ENCODE measurements around the gene PHC3. TPM values are rescaled to one million over a fixed set of nuclear protein-coding genes. Genes with fewer than 3 reads are reported as not detected.

PHC3 gene
- total RNA-seq, 3 donors from 2014 or later (not counting 1 experiment from before 2014, with no cell fraction given): 121 to 130 (median 125) TPM

DNA sequence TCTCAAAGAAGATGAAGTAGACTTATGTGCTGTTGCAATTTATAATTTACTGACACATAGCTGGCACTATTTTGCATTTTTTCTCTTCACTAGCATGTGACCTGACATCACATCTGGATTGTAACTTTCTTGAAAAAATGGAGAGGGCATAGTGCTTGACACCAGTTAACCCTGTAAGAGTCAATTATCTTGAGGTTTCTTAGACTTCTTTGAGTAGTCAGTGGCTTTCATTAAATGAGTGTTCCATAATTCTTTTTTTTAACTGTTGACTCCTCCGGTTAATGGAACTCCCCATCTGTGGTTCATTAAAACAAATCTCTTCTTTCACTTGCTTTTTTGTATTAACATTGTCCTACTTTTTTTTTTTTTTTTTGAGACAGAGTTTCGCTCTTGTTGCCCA, 23.8 kb upstream of the PHC3 start:
- H3K36me3 Mint-ChIP-seq: no peaks in the 10 kb centered on the region
- peaks cover 21 to 30% of the 10 kb centered on the region in 2 donors for H3K27me3 Mint-ChIP-seq (ENCODE audit: low read depth in 2 of 2)
- no peaks in the 10 kb centered on the region for H3K4me1 Mint-ChIP-seq
- H3K9me3 Mint-ChIP-seq: no peaks in the 10 kb centered on the region
- intact Hi-C loops (cut with micrococcal nuclease): no loop called here
- H3K9me3 ChIP-seq (ENCODE audit: control insufficient read depth, insufficient read depth, low read length): no peaks in the 10 kb centered on the region
- no peak overlapping the region for H3K27ac Mint-ChIP-seq
- H3K4me1 ChIP-seq (ENCODE audit: control insufficient read depth, insufficient read depth, low read length): no peaks in the 10 kb centered on the region
- TF ChIP-seq, protein P1, sequence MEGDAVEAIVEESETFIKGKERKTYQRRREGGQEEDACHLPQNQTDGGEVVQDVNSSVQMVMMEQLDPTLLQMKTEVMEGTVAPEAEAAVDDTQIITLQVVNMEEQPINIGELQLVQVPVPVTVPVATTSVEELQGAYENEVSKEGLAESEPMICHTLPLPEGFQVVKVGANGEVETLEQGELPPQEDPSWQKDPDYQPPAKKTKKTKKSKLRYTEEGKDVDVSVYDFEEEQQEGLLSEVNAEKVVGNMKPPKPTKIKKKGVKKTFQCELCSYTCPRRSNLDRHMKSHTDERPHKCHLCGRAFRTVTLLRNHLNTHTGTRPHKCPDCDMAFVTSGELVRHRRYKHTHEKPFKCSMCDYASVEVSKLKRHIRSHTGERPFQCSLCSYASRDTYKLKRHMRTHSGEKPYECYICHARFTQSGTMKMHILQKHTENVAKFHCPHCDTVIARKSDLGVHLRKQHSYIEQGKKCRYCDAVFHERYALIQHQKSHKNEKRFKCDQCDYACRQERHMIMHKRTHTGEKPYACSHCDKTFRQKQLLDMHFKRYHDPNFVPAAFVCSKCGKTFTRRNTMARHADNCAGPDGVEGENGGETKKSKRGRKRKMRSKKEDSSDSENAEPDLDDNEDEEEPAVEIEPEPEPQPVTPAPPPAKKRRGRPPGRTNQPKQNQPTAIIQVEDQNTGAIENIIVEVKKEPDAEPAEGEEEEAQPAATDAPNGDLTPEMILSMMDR (IDR thresholded peaks at IDR 0.05): no peak
- H3K4me3 Mint-ChIP-seq: no peak overlapping the region
- no peak overlapping the region for H3K27ac ChIP-seq (ENCODE audit: low read length)
- no peaks in the 10 kb centered on the region for H3K36me3 ChIP-seq (ENCODE audit: control insufficient read depth, insufficient read depth, low read length)
- H3K4me3 ChIP-seq (ENCODE audit: low read length): no peak overlapping the region
- H3K27me3 ChIP-seq (ENCODE audit: control insufficient read depth, insufficient read depth, low read length): no peaks in the 10 kb centered on the region
- no peak for DNase-seq
- ATAC-seq: no peak
- WGBS (ENCODE audit: insufficient coverage): 83% methylated on average over 1 of the region's 2 CpGs

DNA sequence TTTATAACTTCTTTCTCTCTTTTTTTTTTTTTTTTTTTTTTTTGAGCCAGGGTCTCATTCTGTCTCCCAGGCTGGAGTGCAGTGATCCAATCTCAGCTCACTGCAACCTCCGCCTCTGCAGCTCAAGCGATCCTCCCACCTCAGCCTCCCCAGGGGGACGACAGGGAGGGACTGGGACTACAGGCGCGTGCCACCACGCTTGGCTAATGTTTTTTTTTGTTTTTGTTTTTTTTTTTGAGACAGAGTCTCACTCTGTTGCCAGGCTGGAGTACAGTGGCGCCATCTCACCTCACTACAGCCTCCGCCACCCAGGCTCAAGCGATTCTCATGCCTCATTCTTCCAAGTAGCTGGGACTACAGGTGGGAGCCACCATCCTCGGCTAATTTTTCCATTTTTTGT, 23.0 kb upstream of the PHC3 start:
- DNase-seq (no peak), ATAC-seq (no peak)
- no peaks in the 10 kb centered on the region for H3K9me3 ChIP-seq (ENCODE audit: control insufficient read depth, insufficient read depth, low read length)
- TF ChIP-seq, protein P1 (IDR thresholded peaks at IDR 0.05): no peak
- Mint-ChIP-seq H3K36me3 (no peaks in the 10 kb centered on the region), H3K4me1 (no peaks in the 10 kb centered on the region), H3K9me3 (no peaks in the 10 kb centered on the region), H3K27me3 (ENCODE audit: low read depth in 2 of 2) (peaks cover 18 to 31% of the 10 kb centered on the region in 2 donors), H3K27ac (no peak overlapping the region), H3K4me3 (no peak overlapping the region)
- H3K36me3 ChIP-seq (ENCODE audit: control insufficient read depth, insufficient read depth, low read length): no peaks in the 10 kb centered on the region
- H3K27me3 ChIP-seq (ENCODE audit: control insufficient read depth, insufficient read depth, low read length): no peaks in the 10 kb centered on the region
- no peak overlapping the region for H3K4me3 ChIP-seq (ENCODE audit: low read length)
- WGBS (ENCODE audit: insufficient coverage): 95% methylated on average over 10 of the region's 10 CpGs
- H3K27ac ChIP-seq (ENCODE audit: low read length): no peak overlapping the region
- intact Hi-C loops (cut with micrococcal nuclease): no loop called here
- no peaks in the 10 kb centered on the region for H3K4me1 ChIP-seq (ENCODE audit: control insufficient read depth, insufficient read depth, low read length)

DNA sequence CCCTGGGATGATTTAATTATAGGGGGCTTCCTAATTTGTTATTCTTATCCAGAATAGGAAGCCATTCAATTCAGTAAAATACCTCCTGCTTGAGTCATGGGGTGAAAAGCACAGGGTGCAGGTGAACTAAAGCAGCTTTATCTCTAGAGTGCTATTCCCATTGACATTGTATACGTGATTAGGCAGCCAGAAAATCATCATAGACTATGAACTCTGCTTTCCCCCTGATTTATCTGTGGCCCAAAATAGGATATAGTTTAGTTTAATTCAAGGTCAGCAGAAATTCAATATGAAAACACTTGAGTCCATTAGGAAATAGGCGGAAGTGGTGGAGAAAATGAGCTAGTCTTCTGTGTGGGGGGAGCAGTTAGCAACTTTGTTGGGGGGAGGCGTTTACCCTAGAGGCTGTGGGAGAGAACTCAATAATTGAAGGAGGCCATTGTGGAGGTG, 22.5 kb upstream of the PHC3 start:
- no peak overlapping the region for H3K4me3 Mint-ChIP-seq
- WGBS (ENCODE audit: insufficient coverage): 92% methylated on average over 3 of the region's 3 CpGs
- H3K36me3 Mint-ChIP-seq: no peaks in the 10 kb centered on the region
- TF ChIP-seq, protein P1 (IDR thresholded peaks at IDR 0.05): no peak
- Histone ChIP-seq H3K36me3 (ENCODE audit: control insufficient read depth, insufficient read depth, low read length) (no peaks in the 10 kb centered on the region), H3K27ac (ENCODE audit: low read length) (no peak overlapping the region), H3K4me3 (ENCODE audit: low read length) (no peak overlapping the region), H3K27me3 (ENCODE audit: control insufficient read depth, insufficient read depth, low read length) (no peaks in the 10 kb centered on the region), H3K9me3 (ENCODE audit: control insufficient read depth, insufficient read depth, low read length) (no peaks in the 10 kb centered on the region), H3K4me1 (ENCODE audit: control insufficient read depth, insufficient read depth, low read length) (no peaks in the 10 kb centered on the region)
- no peaks in the 10 kb centered on the region for H3K9me3 Mint-ChIP-seq
- no peaks in the 10 kb centered on the region for H3K4me1 Mint-ChIP-seq
- DNase-seq (no peak), ATAC-seq (no peak)
- peaks cover 18 to 33% of the 10 kb centered on the region in 2 donors for H3K27me3 Mint-ChIP-seq (ENCODE audit: low read depth in 2 of 2)
- H3K27ac Mint-ChIP-seq: no peak overlapping the region
- intact Hi-C loops (cut with micrococcal nuclease): no loop called here

DNA sequence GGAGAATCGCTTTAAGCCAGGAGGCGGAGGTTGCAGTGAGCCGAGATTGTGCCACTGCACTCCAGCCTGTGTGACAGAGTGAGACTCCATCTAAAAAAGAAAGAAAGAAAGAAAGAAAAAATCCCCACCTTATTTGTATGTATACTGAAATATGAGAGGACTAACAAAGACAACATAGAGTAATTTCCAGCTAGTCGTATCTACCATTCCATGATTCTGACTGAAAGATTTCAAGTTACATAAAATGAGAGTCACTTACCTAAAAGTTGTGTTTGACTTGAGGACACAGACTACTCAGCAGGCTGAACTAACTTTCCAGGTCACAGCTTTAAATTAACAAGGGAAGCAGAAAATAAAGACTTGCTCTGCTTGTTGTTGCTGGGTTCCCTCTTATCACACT, 21.9 kb upstream of the PHC3 start:
- H3K27me3 Mint-ChIP-seq (ENCODE audit: low read depth in 2 of 2): peaks cover 18 to 28% of the 10 kb centered on the region in 2 donors
- no peaks in the 10 kb centered on the region for H3K4me1 ChIP-seq (ENCODE audit: control insufficient read depth, insufficient read depth, low read length)
- no peaks in the 10 kb centered on the region for H3K9me3 ChIP-seq (ENCODE audit: control insufficient read depth, insufficient read depth, low read length)
- H3K4me3 ChIP-seq (ENCODE audit: low read length): no peak overlapping the region
- H3K4me3 Mint-ChIP-seq: no peak overlapping the region
- ATAC-seq (no peak), DNase-seq (no peak)
- 75% methylated on average over 3 of the region's 4 CpGs for WGBS (ENCODE audit: insufficient coverage)
- no peaks in the 10 kb centered on the region for H3K9me3 Mint-ChIP-seq
- no peak overlapping the region for H3K27ac ChIP-seq (ENCODE audit: low read length)
- H3K27me3 ChIP-seq (ENCODE audit: control insufficient read depth, insufficient read depth, low read length): no peaks in the 10 kb centered on the region
- H3K4me1 Mint-ChIP-seq: no peaks in the 10 kb centered on the region
- H3K36me3 Mint-ChIP-seq: no peaks in the 10 kb centered on the region
- TF ChIP-seq, protein P1 (IDR thresholded peaks at IDR 0.05): no peak
- no peaks in the 10 kb centered on the region for H3K36me3 ChIP-seq (ENCODE audit: control insufficient read depth, insufficient read depth, low read length)
- no peak overlapping the region for H3K27ac Mint-ChIP-seq
- intact Hi-C loops (cut with micrococcal nuclease): no loop called here

Measured in natural killer cell (primary cell).